Measurements from ENCODE around the gene ATP2B2. TPM values are rescaled to one million over a fixed set of nuclear protein-coding genes. Genes with fewer than 3 reads are reported as not detected.

The ATP2B2 gene
- total and polyA plus RNA-seq, 8 donors = 0.11 to 0.75 (median 0.21) TPM

GRCh38 chr3:10495614-10496013 lies 9.8 kb downstream of the ATP2B2 start:
- ATAC-seq = no peak
- no peak for DNase-seq

GRCh38 chr3:10495003-10495402 lies 10.4 kb downstream of the ATP2B2 start:
- peak; percentile 74 to 97 (median 84) for ATAC-seq
- no peak for TF ChIP-seq CTCF (IDR thresholded peaks at IDR 0.05)
- peak in 4 of 6 donors; percentile 58 to 81 (median 68) for DNase-seq
- Histone ChIP-seq H3K4me1 (no peaks in the 10 kb centered on the region), H3K9me3 (no peaks in the 10 kb centered on the region), H3K4me3 (no peak overlapping the region), H3K36me3 (no peaks in the 10 kb centered on the region), H3K27ac (no peak overlapping the region), H3K27me3 (no peaks in the 10 kb centered on the region)
- no peak for FAIRE-seq
- 16 to 29% methylated on average over 4 of the region's 4 CpGs for WGBS, 2 donors
- intact Hi-C loops (cut with DNase I) = no loop called here

More at GRCh38 chr3:10495614-10496013, 9.8 kb downstream of the ATP2B2 start:
- H3K9me3 ChIP-seq = no peaks in the 10 kb centered on the region
- H3K36me3 ChIP-seq = no peaks in the 10 kb centered on the region
- no peak overlapping the region for H3K4me3 ChIP-seq
- H3K4me1 ChIP-seq = no peaks in the 10 kb centered on the region
- intact Hi-C loops (cut with DNase I) = no loop called here
- 75% methylated on average over 5 of the region's 5 CpGs for WGBS, 2 donors
- no peaks in the 10 kb centered on the region for H3K27me3 ChIP-seq
- no peak for TF ChIP-seq CTCF (IDR thresholded peaks at IDR 0.05)
- no peak for FAIRE-seq
- no peak overlapping the region for H3K27ac ChIP-seq

- Histone ChIP-seq H3K9me3 (no peaks in the 10 kb centered on the region), H3K4me3 (no peak overlapping the region), H3K4me1 (no peaks in the 10 kb centered on the region), H3K36me3 (no peaks in the 10 kb centered on the region), H3K27ac (no peak overlapping the region), H3K27me3 (no peaks in the 10 kb centered on the region)
- no peak for TF ChIP-seq CTCF (IDR thresholded peaks at IDR 0.05)
- no peak for DNase-seq
- no peak for FAIRE-seq
- intact Hi-C loops (cut with DNase I) = no loop called here
- WGBS, 2 donors = 27 to 46% methylated on average over 3 of the region's 3 CpGs
- no peak for ATAC-seq
Observed at GRCh38 chr3:10494180-10494579, 11.2 kb downstream of the ATP2B2 start.

GRCh38 chr3:10493202-10493589 lies 12.2 kb downstream of the ATP2B2 start:
- DNase-seq = no peak
- H3K4me1 ChIP-seq = no peaks in the 10 kb centered on the region
- WGBS, 2 donors = 73 to 77% methylated on average over 4 of the region's 4 CpGs
- no peak overlapping the region for H3K27ac ChIP-seq
- H3K4me3 ChIP-seq = no peak overlapping the region
- TF ChIP-seq CTCF (IDR thresholded peaks at IDR 0.05) = no peak
- intact Hi-C loops (cut with DNase I) = no loop called here
- no peak for FAIRE-seq
- no peak for ATAC-seq
- H3K36me3 ChIP-seq = no peaks in the 10 kb centered on the region
- no peaks in the 10 kb centered on the region for H3K9me3 ChIP-seq
- H3K27me3 ChIP-seq = no peaks in the 10 kb centered on the region

- Histone ChIP-seq H3K4me1 (no peaks in the 10 kb centered on the region), H3K27me3 (no peaks in the 10 kb centered on the region), H3K27ac (no peak overlapping the region), H3K36me3 (no peaks in the 10 kb centered on the region), H3K4me3 (no peak overlapping the region), H3K9me3 (no peaks in the 10 kb centered on the region)
- ATAC-seq = no peak
- no peak for FAIRE-seq
- WGBS, 2 donors = 76 to 80% methylated on average over 12 of the region's 12 CpGs
- intact Hi-C loops (cut with DNase I) = no loop called here
- no peak for DNase-seq
- TF ChIP-seq CTCF (IDR thresholded peaks at IDR 0.05) = no peak
Observed at GRCh38 chr3:10492364-10493201, 12.8 kb downstream of the ATP2B2 start.

Data from pancreas (tissue), 10 donors.